HG03097 (cell line): ENCODE data around the gene SNX3.

Experiments
- ATAC-seq: cut with Tn5 transposase; IDR thresholded peaks from one replicate; pipeline ENCODE4 v1.9.1; 2021; ENCODE audit not compliant: unreplicated experiment, low FRiP score

Gene SNX3

DNA sequence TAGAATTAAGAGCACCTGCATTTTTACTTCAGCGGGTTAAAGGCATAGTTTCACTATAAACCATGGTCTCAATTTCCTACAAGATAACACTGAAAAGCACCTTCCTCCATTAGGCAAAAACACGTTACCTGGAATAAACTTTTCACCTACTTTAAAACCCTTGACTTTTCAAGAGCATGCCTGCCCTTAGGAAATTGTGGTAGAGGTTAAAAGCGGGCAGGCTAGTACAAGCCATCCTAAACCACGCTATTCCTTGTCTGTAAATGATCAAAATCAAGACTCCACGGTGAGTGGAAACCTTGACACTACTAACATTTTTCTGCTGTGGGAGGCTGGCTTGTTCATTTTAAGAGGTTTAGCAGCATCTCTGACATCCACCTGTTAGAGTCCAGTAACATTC lies 51.1 kb downstream of the SNX3 start:
- ATAC-seq = no peak

DNA sequence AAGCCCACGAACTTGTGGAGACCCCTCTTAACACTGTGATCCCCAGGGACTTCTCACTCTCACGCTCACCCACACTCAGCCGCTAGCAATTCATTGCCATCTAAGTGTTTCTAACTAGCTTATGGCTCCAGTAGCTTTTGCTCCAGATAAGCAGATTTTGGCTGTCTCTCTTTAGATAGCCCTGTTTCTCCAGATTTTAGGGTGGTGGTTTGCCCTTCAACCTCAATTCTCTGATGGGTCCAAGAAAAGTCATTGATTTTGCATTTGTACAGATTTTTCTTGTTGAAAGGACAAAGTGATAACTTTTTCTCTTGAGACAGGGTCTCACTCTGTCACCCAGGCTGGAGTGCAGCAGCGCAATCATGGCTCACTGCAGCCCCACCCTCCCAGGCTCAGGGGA lies 53.8 kb downstream of the SNX3 start:
- no peak for ATAC-seq

DNA sequence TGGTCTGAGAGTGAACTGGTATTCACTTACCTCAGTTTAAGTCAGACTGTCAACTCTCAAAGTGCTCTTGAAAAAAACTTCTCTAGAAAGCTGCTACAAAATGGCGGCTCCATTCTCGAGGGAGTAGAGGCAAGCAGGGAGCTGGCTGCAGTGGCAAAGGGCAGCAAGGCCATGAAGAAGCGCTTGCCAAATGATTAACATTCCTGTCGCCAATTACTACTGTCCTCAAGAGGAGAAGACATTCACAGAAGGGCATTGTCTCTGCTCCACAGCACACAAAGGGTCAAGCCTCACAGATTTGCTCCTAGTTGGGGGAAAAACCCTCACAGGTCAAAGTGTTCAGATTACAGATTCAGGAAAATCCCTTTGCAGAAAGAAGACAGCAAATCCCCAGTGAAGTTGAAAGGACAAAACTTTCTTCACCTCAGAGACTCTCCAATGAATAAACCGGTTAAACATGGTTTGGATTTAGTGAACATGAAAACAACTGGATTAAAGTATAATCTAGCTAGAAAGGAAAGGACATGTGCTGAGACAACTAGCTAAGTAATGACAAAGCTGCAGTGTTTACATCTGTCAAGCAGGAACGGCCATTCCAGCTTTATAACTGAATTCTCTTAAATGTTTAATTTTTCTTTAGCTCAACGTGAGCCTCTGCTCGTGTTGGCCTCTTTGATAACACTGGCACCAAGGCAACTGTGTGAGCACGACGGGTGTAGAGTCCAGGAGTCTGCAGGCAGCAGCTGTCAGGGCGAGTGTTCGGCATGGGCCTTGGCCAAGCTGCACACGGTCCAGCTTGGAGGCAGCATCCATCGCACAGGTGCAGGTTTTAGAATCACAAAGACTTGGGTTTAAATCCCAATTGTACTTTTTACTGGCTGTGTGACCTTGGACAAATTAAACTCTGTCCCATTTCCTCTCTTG lies 57.4 kb downstream of the SNX3 start:
- ATAC-seq = no peak

DNA sequence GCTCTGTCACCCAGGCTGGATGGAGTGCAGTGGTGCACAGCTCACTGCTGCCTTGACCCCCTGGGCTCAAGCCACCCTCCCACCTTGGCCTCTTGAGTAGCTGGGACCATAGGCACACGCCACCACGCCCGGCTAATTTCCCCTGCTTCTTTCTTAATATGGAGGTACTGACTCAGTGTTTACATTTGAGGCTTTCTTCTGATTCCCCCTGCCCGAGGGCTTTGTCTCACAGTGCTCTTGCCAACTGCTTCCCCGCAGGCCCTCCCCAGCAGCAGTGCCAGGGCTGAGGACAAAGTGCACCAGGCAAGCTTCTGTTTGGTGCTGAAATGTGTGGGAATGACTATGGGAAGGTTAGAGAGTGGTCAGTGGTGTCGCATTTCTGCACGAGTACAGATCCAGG lies 60.2 kb downstream of the SNX3 start:
- no peak for ATAC-seq

- ATAC-seq = no peak
Observed at GRCh38 chr6:108200186-108200585, 60.7 kb downstream of the SNX3 start.

DNA sequence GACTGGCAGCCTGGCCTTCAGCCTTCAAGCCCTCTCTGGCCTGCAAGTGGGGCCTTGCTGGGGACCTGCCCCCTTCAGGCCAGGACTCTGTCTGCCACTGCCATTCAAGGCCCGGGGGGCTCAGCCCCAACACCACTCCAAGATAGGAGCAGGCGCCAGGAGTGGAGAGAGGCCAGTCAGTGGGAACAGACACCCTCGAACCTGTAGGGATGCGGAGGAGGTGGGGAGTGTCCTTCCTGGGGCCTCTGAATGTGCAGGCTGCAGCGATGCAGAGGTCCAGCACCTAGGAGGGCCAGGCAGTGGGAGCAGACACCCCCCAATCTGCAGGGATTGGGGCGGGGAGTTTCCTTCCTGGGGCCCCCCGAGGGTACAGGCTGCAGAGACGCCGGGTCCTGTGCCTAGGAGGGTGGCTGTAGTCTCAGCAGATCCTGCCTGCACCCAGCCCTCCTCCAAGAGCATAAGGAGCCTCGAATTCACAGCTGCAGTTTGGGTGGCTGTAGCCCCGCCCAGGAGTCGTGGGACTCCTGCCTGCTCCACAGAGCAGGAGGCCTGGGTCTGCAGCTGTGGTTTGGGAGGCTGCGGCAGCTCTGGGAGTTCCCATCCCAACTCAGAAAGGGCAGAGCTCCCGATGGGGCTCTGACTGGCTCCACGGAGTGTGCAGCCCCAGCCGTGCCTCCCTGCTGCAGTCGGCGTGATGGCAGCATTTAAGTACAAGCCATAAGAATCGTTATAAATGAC lies 61.9 kb downstream of the SNX3 start:
- ATAC-seq = no peak

- ATAC-seq = no peak
Observed at GRCh38 chr6:108195209-108195608, 65.6 kb downstream of the SNX3 start.

GRCh38 chr6:108194503-108194902 lies 66.3 kb downstream of the SNX3 start:
- ATAC-seq = no peak

DNA sequence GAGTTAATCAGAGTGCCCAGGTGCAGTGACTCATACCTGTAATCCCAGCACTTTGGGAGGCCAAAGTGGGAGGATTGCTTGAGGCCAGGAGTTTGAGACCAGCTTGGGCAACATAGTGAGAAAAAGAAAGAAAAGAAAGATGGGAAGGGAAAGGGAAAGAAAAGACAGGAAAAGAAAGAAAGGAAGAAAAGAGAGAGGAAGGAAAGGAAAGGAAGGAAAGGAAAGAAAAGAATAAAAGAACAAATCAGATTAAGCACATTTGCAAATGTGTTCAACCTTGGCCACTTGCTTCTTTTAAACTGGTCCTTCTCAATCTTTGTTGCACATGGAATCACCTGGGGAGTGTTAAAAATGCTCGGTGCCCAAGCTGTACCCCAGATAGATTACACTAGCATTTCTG lies 67.0 kb downstream of the SNX3 start:
- ATAC-seq = no peak

- ATAC-seq = no peak
Observed at GRCh38 chr6:108193131-108193530, 67.7 kb downstream of the SNX3 start.

DNA sequence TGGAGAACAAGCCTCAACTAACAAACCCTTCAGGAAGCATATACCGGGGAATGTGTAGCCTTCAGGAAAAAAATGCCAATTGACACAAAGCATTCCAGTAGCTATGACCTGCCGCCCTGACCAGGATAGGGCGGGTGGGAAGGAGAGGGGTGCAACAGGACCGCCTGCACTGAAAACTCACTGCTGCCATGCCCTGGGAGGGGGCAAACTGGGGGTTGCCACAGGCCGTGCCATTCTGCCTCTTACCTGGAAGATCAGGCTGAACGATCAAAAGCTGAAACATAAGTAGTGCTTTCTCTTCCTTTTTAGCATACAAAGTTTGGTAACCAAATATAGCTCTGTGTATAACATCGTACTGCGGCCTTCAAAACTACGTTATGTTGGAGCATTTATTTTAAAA lies 73.3 kb downstream of the SNX3 start:
- no peak for ATAC-seq

DNA sequence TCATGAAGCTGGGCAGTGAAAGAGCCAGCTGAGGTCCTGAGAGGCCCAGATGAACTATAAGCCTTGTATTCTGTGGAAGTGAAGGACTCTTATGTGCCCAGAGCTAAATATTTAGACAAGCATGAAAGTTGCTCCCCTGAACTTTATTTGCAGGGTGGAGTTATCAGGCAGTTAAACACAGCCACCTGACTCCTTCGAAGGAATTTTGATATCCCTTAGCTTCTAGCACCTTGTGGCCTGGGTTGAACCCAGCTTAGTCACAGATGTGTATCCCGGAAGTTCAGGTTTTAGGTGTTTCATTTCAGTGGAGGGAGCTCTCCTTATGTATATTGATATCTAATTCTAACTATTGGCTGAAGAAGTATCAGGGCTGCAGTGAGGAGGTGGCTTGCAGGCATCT lies 74.6 kb downstream of the SNX3 start:
- no peak for ATAC-seq

GRCh38 chr6:108180776-108181175 lies 80.1 kb downstream of the SNX3 start:
- no peak for ATAC-seq

- no peak for ATAC-seq
Observed at GRCh38 chr6:108180266-108180665, 80.6 kb downstream of the SNX3 start.

DNA sequence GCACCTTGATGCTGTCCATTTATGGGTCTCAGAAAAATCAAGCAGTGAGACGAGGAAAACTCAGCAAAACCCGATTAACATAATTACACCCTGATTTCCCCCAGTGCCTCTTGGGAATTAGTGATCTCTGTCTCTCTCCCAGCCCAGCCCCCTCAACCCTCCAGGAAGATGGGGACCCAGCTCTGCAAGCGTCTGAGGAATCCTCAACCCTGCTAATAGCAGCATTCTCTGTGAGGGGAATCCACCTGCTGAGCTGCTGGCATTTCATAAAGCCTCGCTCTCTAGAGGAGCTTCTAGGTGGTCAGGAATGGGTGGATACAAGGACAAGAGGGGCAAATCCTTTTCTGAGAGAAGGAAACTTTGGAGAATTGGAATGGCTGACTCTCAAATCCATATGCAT lies 81.1 kb downstream of the SNX3 start:
- ATAC-seq = no peak

- no peak for ATAC-seq
Observed at GRCh38 chr6:108176281-108177089, 84.4 kb downstream of the SNX3 start.

- no peak for ATAC-seq
Observed at GRCh38 chr6:108175592-108176279, 85.1 kb downstream of the SNX3 start.

GRCh38 chr6:108175176-108175591 lies 85.7 kb downstream of the SNX3 start:
- ATAC-seq = no peak

DNA sequence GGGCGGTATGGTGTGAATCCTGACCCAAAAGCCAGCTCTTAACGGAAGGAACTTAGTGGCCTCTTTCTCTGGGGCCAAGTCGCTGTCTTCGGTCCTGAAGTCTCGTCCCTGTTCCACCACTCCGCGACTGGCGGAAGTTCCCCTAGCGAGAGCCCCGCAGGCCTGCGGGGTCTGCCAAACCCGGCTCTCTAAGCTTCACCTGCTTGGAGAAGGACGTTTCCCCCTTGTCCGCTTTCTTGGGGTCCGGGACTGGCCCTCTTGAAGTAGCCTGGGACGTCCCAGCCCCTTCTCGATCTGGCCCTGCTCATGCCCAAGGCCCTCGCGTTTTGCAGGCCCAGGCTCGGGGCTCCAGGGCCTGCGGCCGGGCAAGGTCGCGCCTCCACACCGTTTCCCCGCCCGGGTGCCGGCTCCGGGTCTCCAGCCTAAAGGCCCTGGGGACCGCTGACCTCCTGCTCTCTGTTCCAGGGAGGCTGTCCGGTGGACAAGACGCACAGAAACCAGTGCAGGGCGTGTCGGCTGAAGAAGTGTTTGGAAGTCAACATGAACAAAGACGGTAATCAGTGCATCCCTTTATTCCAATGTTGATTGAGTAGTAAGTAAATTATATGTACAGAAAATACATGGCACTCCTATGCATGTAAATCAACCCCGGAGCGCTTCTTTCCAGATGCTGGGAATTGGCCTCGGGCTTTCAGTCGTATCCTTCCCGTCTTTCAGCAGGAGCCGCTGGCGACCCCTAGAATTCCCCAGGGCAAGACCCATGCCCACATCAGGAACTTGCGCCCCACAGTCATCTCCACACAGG lies 86.3 kb downstream of the SNX3 start:
- no peak for ATAC-seq
